ENCODE measurements around the gene EXOSC9.

GRCh38 chr4:121838136-121838535 lies 37.0 kb downstream of the EXOSC9 start:
- TF ChIP-seq CTCF (conservative IDR thresholded peaks at IDR 0.05) (no peak), ZFX (IDR thresholded peaks at IDR 0.05) (no peak)
